SK-N-SH treated with all-trans-retinoic acid at 6 μM for 48 hours (cell line): ENCODE results near the gene MTCL1.

Experiments used
- BACH2 ChIP-seq: fragments of 250-450 bp; sonication (Bioruptor Pico); IDR thresholded peaks from 2 replicates; pipeline ENCODE4 v1.9.0; 2021; ENCODE audit warnings: mild to moderate bottlenecking, borderline replicate concordance
- OSR1 ChIP-seq: fragments of 250-450 bp; sonication (Bioruptor Pico); IDR thresholded peaks from 2 replicates; pipeline ENCODE4 v1.8.0; 2022; ENCODE audit warnings: moderate library complexity, mild to moderate bottlenecking, inconsistent platforms
- SNAI2 ChIP-seq: fragments of 250-450 bp; sonication (Bioruptor Pico); IDR thresholded peaks from 2 replicates; pipeline ENCODE4 v1.5.0; 2020; ENCODE audit warnings: mild to moderate bottlenecking, moderate library complexity
- ZC3H10 ChIP-seq: fragments of 250-450 bp; sonication (Bioruptor Pico); IDR thresholded peaks from 2 replicates; pipeline ENCODE4 v1.5.1; 2021; ENCODE audit warnings: mild to moderate bottlenecking, moderate library complexity
- ZFP30 ChIP-seq: fragments of 450-650 bp; formaldehyde crosslinking; IDR thresholded peaks from 2 replicates; pipeline ENCODE4 v1.5.0; 2022; ENCODE audit warnings: mild to moderate bottlenecking, moderate library complexity
- TF ChIP-seq, protein P1 (sequence below): fragments of 250-450 bp; sonication (Bioruptor Pico); IDR thresholded peaks from 2 replicates; pipeline ENCODE4 v1.5.1; 2021; ENCODE audit warnings: mild to moderate bottlenecking, moderate library complexity

GRCh38 chr18:8721716-8722115, 16.4 kb downstream of the MTCL1 start:
- TF ChIP-seq, protein P1, sequence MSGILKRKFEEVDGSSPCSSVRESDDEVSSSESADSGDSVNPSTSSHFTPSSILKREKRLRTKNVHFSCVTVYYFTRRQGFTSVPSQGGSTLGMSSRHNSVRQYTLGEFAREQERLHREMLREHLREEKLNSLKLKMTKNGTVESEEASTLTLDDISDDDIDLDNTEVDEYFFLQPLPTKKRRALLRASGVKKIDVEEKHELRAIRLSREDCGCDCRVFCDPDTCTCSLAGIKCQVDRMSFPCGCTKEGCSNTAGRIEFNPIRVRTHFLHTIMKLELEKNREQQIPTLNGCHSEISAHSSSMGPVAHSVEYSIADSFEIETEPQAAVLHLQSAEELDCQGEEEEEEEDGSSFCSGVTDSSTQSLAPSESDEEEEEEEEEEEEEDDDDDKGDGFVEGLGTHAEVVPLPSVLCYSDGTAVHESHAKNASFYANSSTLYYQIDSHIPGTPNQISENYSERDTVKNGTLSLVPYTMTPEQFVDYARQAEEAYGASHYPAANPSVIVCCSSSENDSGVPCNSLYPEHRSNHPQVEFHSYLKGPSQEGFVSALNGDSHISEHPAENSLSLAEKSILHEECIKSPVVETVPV (CRISPR knock-in tag): no peak
- TF ChIP-seq ZC3H10 (no peak), ZFP30 (no peak), SNAI2 (CRISPR knock-in tag) (no peak), OSR1 (no peak), BACH2 (CRISPR knock-in tag) (no peak)
